ENCODE measurements around the gene C16orf87.
"Not testable (repeated sequence)": the region's sequence is repeated elsewhere in the genome, so short reads cannot be mapped to it uniquely, and the experiment has no call there.

C16orf87 gene

DNA sequence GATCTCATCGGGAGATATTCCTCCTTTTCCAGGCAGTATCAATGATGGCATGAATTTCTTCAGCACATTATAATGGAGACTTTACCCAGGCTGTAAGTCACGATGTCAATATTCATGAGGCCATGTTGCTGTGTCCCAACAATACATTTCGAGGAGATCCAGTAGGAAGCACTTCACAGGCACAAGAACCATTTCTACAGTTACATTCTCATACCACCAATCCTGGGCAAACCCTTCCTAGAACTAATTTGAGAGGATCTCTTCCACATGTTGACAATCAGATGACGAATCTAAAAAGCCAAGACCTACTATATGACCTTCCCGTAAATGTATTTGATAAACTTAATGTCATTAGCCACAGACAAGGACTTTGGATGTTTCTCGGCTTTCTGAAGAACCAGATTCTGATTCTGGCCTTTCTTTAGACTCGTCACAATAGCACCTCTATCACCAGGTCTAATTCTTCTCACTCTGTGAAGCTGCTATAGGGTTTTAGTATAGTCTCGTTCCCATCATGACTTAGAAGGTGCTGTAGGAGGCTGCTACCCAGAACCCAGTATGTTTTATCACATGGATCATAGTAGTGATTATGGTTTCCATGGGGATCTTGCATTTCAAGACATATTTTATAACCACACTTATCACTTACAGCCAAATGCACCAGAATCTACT is 40.2 kb downstream of the C16orf87 start:
- peak overlapping the region; percentile 67 to 89 for H3K4me3 ChIP-seq (ENCODE audit: low read depth in 1 of 2, low read length in 2 of 2)
- H3K4me1 ChIP-seq (ENCODE audit: control insufficient read depth in 1 of 2, insufficient read depth in 2 of 2, low read length in 2 of 2) = no peaks in the 10 kb centered on the region
- H3K27ac ChIP-seq (ENCODE audit: low read length) = no peak overlapping the region
- no peaks in the 10 kb centered on the region for H3K27me3 ChIP-seq (ENCODE audit: low read depth, low read length)
- H3K9me3 ChIP-seq (ENCODE audit: control insufficient read depth in 1 of 2, low read length in 2 of 2) = peaks cover 0 to 2% of the 10 kb centered on the region in 2 donors
- H3K36me3 ChIP-seq (ENCODE audit: control insufficient read depth in 1 of 2, insufficient read depth in 2 of 2, low read length in 2 of 2) = no peaks in the 10 kb centered on the region

- Histone ChIP-seq H3K4me1 (ENCODE audit: control insufficient read depth in 1 of 2, insufficient read depth in 2 of 2, low read length in 2 of 2) (no peaks in the 10 kb centered on the region), H3K4me3 (ENCODE audit: low read depth in 1 of 2, low read length in 2 of 2) (peak overlapping the region; percentile 67 to 89), H3K9me3 (ENCODE audit: control insufficient read depth in 1 of 2, low read length in 2 of 2) (peaks cover 0 to 2% of the 10 kb centered on the region in 2 donors), H3K36me3 (ENCODE audit: control insufficient read depth in 1 of 2, insufficient read depth in 2 of 2, low read length in 2 of 2) (no peaks in the 10 kb centered on the region), H3K27me3 (ENCODE audit: low read depth, low read length) (no peaks in the 10 kb centered on the region), H3K27ac (ENCODE audit: low read length) (no peak overlapping the region)
Measured at GRCh38 chr16:46789499-46790414, 41.2 kb downstream of the C16orf87 start.

- H3K9me3 ChIP-seq (ENCODE audit: control insufficient read depth in 1 of 2, low read length in 2 of 2) = peaks cover 0 to 2% of the 10 kb centered on the region in 2 donors
- no peak overlapping the region for H3K27ac ChIP-seq (ENCODE audit: low read length)
- no peaks in the 10 kb centered on the region for H3K27me3 ChIP-seq (ENCODE audit: low read depth, low read length)
- no peaks in the 10 kb centered on the region for H3K4me1 ChIP-seq (ENCODE audit: control insufficient read depth in 1 of 2, insufficient read depth in 2 of 2, low read length in 2 of 2)
- H3K4me3 ChIP-seq (ENCODE audit: low read depth in 1 of 2, low read length in 2 of 2) = no peak overlapping the region
- no peaks in the 10 kb centered on the region for H3K36me3 ChIP-seq (ENCODE audit: control insufficient read depth in 1 of 2, insufficient read depth in 2 of 2, low read length in 2 of 2)
Measured at GRCh38 chr16:46788891-46789474, 42.0 kb downstream of the C16orf87 start.

DNA sequence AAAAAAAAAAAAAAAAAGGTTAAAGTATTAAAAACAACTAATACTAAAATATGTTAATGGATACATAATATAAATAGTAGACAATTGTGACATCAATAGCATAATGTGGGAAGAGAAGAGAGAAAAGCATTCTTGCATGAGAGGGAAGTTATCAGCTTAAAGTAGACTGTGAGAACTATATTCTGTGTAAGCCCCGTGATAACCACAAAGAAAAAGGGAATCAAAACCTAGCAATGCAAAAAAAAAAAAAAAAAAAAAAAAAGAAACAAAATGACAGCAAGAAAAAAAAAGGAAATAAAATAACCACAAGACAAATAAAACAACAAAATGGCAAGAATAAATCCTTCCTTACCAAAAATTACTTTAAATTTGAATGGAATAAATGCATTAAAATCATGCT is 43.1 kb downstream of the C16orf87 start:
- no peak overlapping the region for H3K4me3 ChIP-seq (ENCODE audit: low read depth in 1 of 2, low read length in 2 of 2)
- no peaks in the 10 kb centered on the region for H3K9me3 ChIP-seq (ENCODE audit: control insufficient read depth in 1 of 2, low read length in 2 of 2)
- H3K4me1 ChIP-seq (ENCODE audit: control insufficient read depth in 1 of 2, insufficient read depth in 2 of 2, low read length in 2 of 2) = no peaks in the 10 kb centered on the region
- H3K27me3 ChIP-seq (ENCODE audit: low read depth, low read length) = no peaks in the 10 kb centered on the region
- no peaks in the 10 kb centered on the region for H3K36me3 ChIP-seq (ENCODE audit: control insufficient read depth in 1 of 2, insufficient read depth in 2 of 2, low read length in 2 of 2)
- no peak overlapping the region for H3K27ac ChIP-seq (ENCODE audit: low read length)

- no peaks in the 10 kb centered on the region for H3K9me3 ChIP-seq (ENCODE audit: control insufficient read depth in 1 of 2, low read length in 2 of 2)
- no peaks in the 10 kb centered on the region for H3K36me3 ChIP-seq (ENCODE audit: control insufficient read depth in 1 of 2, insufficient read depth in 2 of 2, low read length in 2 of 2)
- H3K27me3 ChIP-seq (ENCODE audit: low read depth, low read length) = no peaks in the 10 kb centered on the region
- no peaks in the 10 kb centered on the region for H3K4me1 ChIP-seq (ENCODE audit: control insufficient read depth in 1 of 2, insufficient read depth in 2 of 2, low read length in 2 of 2)
- no peak overlapping the region for H3K4me3 ChIP-seq (ENCODE audit: low read depth in 1 of 2, low read length in 2 of 2)
- no peak overlapping the region for H3K27ac ChIP-seq (ENCODE audit: low read length)
Measured at GRCh38 chr16:46785076-46785845, 45.7 kb downstream of the C16orf87 start.

DNA sequence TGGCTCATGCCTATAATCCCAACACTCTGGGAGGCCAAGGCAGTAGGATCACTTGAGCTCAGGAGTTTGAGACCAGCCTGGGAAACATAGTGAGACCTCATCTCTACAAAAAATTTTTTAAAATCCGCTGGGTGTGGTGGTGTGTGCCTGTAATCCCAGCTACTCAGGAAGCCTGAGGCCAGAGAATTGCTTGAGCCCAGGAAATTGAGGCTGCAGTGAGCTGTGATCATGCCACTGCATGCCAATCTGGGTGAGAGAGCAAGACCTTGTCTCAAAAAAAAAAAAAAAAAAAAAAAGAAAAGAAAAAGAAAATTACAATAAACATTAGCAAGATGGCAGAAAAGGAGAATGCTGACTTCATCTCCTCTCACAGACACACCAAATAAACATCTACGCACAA is 46.4 kb downstream of the C16orf87 start:
- H3K27me3 ChIP-seq (ENCODE audit: low read depth, low read length); H3K9me3 ChIP-seq (ENCODE audit: control insufficient read depth in 1 of 2, low read length in 2 of 2); H3K36me3 ChIP-seq (ENCODE audit: control insufficient read depth in 1 of 2, insufficient read depth in 2 of 2, low read length in 2 of 2); H3K4me1 ChIP-seq (ENCODE audit: control insufficient read depth in 1 of 2, insufficient read depth in 2 of 2, low read length in 2 of 2); H3K4me3 ChIP-seq (ENCODE audit: low read depth in 1 of 2, low read length in 2 of 2); H3K27ac ChIP-seq (ENCODE audit: low read length): not testable (repeated sequence)

GRCh38 chr16:46783800-46784199 is 47.2 kb downstream of the C16orf87 start:
- no peak overlapping the region for H3K27ac ChIP-seq (ENCODE audit: low read length)
- H3K9me3 ChIP-seq (ENCODE audit: control insufficient read depth in 1 of 2, low read length in 2 of 2) = no peaks in the 10 kb centered on the region
- no peaks in the 10 kb centered on the region for H3K36me3 ChIP-seq (ENCODE audit: control insufficient read depth in 1 of 2, insufficient read depth in 2 of 2, low read length in 2 of 2)
- no peaks in the 10 kb centered on the region for H3K27me3 ChIP-seq (ENCODE audit: low read depth, low read length)
- H3K4me1 ChIP-seq (ENCODE audit: control insufficient read depth in 1 of 2, insufficient read depth in 2 of 2, low read length in 2 of 2) = no peaks in the 10 kb centered on the region
- no peak overlapping the region for H3K4me3 ChIP-seq (ENCODE audit: low read depth in 1 of 2, low read length in 2 of 2)

DNA sequence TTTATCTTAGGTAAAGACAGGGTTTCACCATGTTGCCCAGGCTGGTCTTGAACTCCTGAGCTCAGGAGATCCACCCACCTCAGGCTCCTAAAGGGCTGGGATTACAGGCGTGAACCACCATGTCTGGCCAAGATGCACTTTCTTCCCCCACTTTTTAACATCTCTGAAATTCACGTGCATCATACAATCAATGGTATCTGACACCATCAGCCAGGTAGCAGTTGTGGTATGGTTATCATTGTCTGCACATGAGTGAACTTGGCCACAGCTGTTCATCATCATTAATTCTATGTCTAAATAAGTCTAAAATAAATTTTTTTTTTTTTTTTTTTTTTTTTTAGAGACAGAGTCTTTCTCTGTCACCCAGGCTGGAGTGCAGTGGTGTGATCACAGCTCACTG is 48.7 kb downstream of the C16orf87 start:
- Histone ChIP-seq H3K27me3 (ENCODE audit: low read depth, low read length) (no peaks in the 10 kb centered on the region), H3K4me3 (ENCODE audit: low read depth in 1 of 2, low read length in 2 of 2) (no peak overlapping the region), H3K36me3 (ENCODE audit: control insufficient read depth in 1 of 2, insufficient read depth in 2 of 2, low read length in 2 of 2) (no peaks in the 10 kb centered on the region), H3K27ac (ENCODE audit: low read length) (no peak overlapping the region), H3K4me1 (ENCODE audit: control insufficient read depth in 1 of 2, insufficient read depth in 2 of 2, low read length in 2 of 2) (no peaks in the 10 kb centered on the region), H3K9me3 (ENCODE audit: control insufficient read depth in 1 of 2, low read length in 2 of 2) (no peaks in the 10 kb centered on the region)

DNA sequence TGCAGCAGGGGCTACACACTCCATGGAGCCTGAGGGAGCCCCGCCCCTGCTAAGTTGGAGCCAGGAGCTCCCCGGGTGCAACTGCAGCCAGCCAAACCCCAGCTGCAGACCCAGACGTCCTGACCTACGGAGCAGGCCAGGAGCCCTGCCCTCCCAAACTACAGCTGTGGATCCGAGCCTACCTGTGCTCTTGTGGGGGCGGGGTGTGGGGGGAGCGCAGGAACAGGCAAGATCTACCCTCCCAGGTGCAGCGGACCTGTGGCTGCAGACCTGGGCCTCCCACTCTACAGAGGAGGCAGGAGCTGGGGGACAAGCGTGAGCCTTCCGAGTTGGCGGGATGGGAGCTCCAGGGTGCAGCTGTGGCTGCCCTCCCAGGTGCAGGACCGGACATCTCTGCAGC is 53.2 kb downstream of the C16orf87 start:
- Histone ChIP-seq H3K4me3 (ENCODE audit: low read depth in 1 of 2, low read length in 2 of 2) (no peak overlapping the region), H3K9me3 (ENCODE audit: control insufficient read depth in 1 of 2, low read length in 2 of 2) (no peaks in the 10 kb centered on the region), H3K4me1 (ENCODE audit: control insufficient read depth in 1 of 2, insufficient read depth in 2 of 2, low read length in 2 of 2) (no peaks in the 10 kb centered on the region), H3K27me3 (ENCODE audit: low read depth, low read length) (no peaks in the 10 kb centered on the region), H3K27ac (ENCODE audit: low read length) (no peak overlapping the region), H3K36me3 (ENCODE audit: control insufficient read depth in 1 of 2, insufficient read depth in 2 of 2, low read length in 2 of 2) (no peaks in the 10 kb centered on the region)

DNA sequence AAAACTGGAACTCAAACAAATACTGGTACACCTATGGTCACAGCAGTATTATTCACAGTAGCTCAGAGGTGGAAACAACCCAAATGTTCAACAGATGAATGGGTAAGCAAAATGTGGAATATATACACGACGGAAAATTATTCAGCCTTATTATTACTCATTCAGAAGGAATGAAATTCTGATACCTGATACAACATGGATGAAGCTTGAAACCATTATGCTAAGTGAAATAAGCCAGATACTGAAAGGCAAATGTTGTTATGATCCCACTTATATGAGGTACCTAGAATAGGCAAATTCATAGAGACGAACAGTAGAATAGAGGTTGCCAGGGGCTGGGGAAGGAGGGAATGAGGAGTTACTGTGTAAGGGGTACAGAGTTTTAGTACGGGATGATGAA is 55.8 kb downstream of the C16orf87 start:
- H3K9me3 ChIP-seq (ENCODE audit: control insufficient read depth in 1 of 2, low read length in 2 of 2) = no peaks in the 10 kb centered on the region
- H3K36me3 ChIP-seq (ENCODE audit: control insufficient read depth in 1 of 2, insufficient read depth in 2 of 2, low read length in 2 of 2) = no peaks in the 10 kb centered on the region
- no peak overlapping the region for H3K27ac ChIP-seq (ENCODE audit: low read length)
- no peaks in the 10 kb centered on the region for H3K27me3 ChIP-seq (ENCODE audit: low read depth, low read length)
- H3K4me3 ChIP-seq (ENCODE audit: low read depth in 1 of 2, low read length in 2 of 2) = no peak overlapping the region
- no peaks in the 10 kb centered on the region for H3K4me1 ChIP-seq (ENCODE audit: control insufficient read depth in 1 of 2, insufficient read depth in 2 of 2, low read length in 2 of 2)

GRCh38 chr16:46774743-46775177 is 56.2 kb downstream of the C16orf87 start:
- H3K27ac ChIP-seq (ENCODE audit: low read length) = no peak overlapping the region
- H3K4me3 ChIP-seq (ENCODE audit: low read depth in 1 of 2, low read length in 2 of 2) = no peak overlapping the region
- H3K27me3 ChIP-seq (ENCODE audit: low read depth, low read length) = no peaks in the 10 kb centered on the region
- no peaks in the 10 kb centered on the region for H3K4me1 ChIP-seq (ENCODE audit: control insufficient read depth in 1 of 2, insufficient read depth in 2 of 2, low read length in 2 of 2)
- H3K9me3 ChIP-seq (ENCODE audit: control insufficient read depth in 1 of 2, low read length in 2 of 2) = no peaks in the 10 kb centered on the region
- H3K36me3 ChIP-seq (ENCODE audit: control insufficient read depth in 1 of 2, insufficient read depth in 2 of 2, low read length in 2 of 2) = no peaks in the 10 kb centered on the region

All from muscle layer of duodenum (tissue), 2 donors.